GM20000 (cell line): ENCODE measurements around the gene IL19.

Source experiments
- DNase-seq: peaks from one replicate; pipeline ENCODE4 v3.0.0; 2012; ENCODE audit warnings: low spot score
- TF ChIP-seq, protein P1 (sequence below): IDR thresholded peaks from 2 replicates; pipeline ENCODE4 v1.5.1; 2012; ENCODE audit warnings: mild to moderate bottlenecking, control low read depth; ENCODE audit errors: extremely low read depth, missing control alignments

IL19 gene

DNA sequence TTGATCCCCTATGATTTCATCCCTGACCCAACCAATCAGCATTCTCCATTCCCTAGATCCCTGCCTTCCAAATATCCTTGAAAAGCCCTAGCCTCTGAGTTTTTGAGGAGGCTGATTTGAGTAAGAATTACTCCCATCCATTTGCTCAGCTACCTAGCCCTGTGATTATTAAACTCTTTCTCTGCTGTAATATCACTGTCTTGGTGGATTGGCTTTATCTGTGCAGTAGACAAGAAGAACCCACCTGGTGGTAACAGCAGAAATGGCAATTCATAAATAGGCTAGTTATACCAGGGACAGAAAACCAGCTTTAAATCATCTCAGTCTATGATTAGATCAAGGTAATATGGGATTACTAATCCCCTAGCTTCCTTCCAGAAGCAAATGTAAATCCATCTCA is 107.9 kb downstream of the IL19 start:
- no peak for DNase-seq
- TF ChIP-seq, protein P1, sequence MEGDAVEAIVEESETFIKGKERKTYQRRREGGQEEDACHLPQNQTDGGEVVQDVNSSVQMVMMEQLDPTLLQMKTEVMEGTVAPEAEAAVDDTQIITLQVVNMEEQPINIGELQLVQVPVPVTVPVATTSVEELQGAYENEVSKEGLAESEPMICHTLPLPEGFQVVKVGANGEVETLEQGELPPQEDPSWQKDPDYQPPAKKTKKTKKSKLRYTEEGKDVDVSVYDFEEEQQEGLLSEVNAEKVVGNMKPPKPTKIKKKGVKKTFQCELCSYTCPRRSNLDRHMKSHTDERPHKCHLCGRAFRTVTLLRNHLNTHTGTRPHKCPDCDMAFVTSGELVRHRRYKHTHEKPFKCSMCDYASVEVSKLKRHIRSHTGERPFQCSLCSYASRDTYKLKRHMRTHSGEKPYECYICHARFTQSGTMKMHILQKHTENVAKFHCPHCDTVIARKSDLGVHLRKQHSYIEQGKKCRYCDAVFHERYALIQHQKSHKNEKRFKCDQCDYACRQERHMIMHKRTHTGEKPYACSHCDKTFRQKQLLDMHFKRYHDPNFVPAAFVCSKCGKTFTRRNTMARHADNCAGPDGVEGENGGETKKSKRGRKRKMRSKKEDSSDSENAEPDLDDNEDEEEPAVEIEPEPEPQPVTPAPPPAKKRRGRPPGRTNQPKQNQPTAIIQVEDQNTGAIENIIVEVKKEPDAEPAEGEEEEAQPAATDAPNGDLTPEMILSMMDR: no peak

DNA sequence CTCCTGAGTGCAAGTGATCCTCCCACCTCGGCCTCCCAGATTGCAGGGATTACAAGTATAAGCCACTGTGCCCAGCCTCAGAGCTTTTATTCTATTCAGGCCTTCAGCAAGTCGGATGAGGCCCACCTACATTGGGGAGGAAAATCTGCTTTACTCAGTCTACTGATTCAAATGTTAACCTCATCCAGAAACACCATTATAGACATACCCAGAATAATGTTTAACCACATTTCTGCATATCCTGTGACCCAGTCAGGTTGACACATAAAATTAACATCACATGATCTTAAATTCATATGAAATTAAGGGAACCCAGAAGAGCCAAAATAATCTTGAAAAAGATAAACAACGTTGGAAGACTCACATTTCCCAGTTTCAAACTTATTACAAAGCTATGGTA is 109.7 kb downstream of the IL19 start:
- TF ChIP-seq, protein P1: no peak
- DNase-seq: no peak

DNA sequence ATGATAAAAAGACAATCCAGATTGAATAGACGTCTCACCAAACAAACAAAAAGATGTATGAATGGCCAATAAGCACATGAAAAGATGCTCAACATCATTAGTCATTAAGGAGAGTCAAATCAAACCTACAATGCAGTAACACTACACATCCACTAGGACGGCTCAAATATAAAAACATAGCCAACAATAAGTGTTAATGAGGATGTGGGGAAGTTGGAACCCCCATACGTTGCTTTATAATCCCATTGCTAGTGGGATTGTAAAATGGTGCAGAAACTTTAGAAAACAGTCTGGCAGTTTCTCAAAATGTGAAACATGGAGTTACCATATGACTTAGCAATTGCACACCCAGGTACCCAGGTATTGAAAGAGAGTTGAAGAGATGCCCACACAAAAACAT is 112.0 kb downstream of the IL19 start:
- TF ChIP-seq, protein P1: no peak
- DNase-seq: no peak

DNA sequence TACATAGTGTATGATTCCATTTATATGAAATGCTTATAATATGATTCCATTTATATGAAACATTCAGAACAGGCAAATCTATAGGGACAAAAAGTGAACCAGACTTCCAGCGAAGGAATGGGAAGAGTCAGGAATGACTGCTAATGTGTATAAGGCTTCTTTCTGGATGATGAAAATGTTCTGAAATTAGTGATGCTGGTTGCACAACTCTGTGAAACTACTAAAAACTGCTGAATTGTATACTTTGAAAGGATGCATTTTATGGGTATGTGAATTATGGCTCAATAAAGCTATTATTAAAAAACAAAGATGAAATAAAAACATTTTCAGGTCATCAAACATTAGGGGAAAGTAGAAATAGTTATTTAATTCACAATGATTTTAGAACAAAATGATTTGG is 112.6 kb downstream of the IL19 start:
- TF ChIP-seq, protein P1: no peak
- DNase-seq: no peak

DNA sequence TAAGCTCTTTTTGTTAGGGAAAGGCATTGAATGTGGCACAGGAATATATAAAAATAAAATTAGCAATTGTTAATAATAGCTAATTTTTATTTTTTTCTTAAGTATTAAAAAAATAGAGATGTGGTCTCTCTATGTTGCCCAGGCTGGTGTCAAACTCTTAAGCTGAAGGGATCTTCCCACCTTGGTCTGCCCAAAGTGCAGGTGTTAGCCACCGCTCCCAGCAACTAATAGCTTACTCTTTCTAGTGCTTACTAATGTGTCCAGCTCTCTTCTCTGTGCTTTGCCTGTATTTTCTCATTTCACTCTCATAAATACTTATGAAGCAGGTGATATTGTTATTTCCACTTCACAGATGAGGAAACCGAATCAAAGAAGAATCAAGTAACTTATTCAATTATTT is 113.3 kb downstream of the IL19 start:
- DNase-seq: no peak
- TF ChIP-seq, protein P1: no peak

DNA sequence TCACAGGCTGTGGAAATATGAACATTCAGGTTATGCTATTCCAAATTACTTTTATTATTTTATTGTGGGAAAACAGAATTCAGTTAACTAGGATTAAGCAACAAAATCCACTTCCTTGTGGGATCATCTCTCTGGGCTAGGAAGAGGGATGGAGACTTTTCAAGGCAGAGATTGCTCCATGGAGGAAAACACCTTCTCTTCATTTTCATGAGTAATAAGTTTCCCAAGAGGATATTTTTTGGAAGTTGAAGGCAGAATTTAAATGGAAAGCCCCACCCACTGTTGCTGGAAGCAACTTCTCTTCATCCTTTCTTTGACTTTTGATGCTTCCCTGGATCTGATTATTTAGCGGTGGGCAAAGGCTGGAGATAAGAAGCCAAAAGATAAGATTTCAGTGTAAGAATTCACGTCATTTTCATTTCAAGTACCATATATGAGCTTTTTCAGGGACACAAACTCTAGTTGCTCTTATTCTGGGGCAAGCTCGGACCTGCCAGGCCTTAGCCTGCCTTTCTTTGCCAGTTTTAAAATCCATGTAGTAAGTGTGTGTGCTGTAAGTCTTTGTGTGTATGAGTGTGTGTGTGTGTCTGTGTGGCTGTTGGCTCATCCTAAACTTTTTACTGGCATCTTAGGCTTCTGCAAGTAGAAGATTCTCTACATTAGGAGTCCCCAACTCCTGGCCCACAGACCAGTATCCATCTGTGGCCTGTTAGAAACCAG is 114.9 kb downstream of the IL19 start:
- no peak for DNase-seq
- TF ChIP-seq, protein P1: no peak

DNA sequence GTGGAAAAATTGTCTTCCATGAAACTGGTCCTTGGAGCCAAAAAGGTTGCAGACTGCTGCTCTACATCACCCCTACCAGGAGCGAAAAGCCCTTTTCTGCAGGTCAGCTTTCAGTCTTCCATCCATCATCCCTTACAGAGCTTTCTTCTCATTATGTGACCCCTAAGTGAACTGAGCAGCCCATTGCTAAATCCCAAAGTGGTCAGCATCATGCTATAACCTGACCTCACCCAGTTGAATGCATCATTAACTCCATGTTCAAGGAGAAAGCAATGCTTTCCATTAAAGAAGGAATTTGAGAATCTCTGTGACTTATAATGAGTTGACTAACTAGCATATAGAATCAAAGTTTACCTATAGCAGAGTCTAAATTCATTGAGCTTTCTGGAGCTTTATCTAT is 116.3 kb downstream of the IL19 start:
- TF ChIP-seq, protein P1: no peak
- DNase-seq: no peak
